AG09319 (cell line): ENCODE measurements around the gene SYK.

Experiments
- DNase-seq: peaks from one replicate; pipeline ENCODE4 v3.0.0-alpha.2; 2010; ENCODE audit warnings: low read depth; ENCODE audit errors: extremely low read depth
- CTCF ChIP-seq: IDR thresholded peaks from 2 replicates; pipeline ENCODE4 v1.5.1; 2011; ENCODE audit warnings: low read depth, mild to moderate bottlenecking, inconsistent platforms, low read length, moderate library complexity

SYK gene

GRCh38 chr9:90808398-90808797 lies 6.8 kb downstream of the SYK start:
- DNase-seq = no peak
- no peak for TF ChIP-seq CTCF

- TF ChIP-seq CTCF = no peak
- DNase-seq = no peak
Observed at GRCh38 chr9:90808890-90809685, 7.5 kb downstream of the SYK start.

- TF ChIP-seq CTCF = no peak
- no peak for DNase-seq
Observed at GRCh38 chr9:90810691-90811090, 9.1 kb downstream of the SYK start.

GRCh38 chr9:90813046-90813445 lies 11.4 kb downstream of the SYK start:
- no peak for TF ChIP-seq CTCF
- no peak for DNase-seq

- TF ChIP-seq CTCF = no peak
- DNase-seq = no peak
Observed at GRCh38 chr9:90813523-90813922, 11.9 kb downstream of the SYK start.

GRCh38 chr9:90814355-90814754 lies 12.7 kb downstream of the SYK start:
- TF ChIP-seq CTCF = no peak
- no peak for DNase-seq

GRCh38 chr9:90815183-90815943 lies 13.7 kb downstream of the SYK start:
- TF ChIP-seq CTCF = no peak
- no peak for DNase-seq
